Astrocyte (in vitro differentiated cells and primary cell): ENCODE data around the gene ZNF273.
"Not testable (repeated sequence)": the region's sequence is repeated elsewhere in the genome, so short reads cannot be mapped to it uniquely, and the experiment has no call there.

ENCODE experiments used
- CTCF ChIP-seq: IDR thresholded peaks from 2 replicates; pipeline ENCODE4 v1.5.1; 2011; ENCODE audit warnings: low read depth, mild to moderate bottlenecking, inconsistent platforms, low read length, moderate library complexity; ENCODE audit not compliant: insufficient read depth
- EZH2 ChIP-seq: IDR thresholded peaks from 2 replicates; pipeline ENCODE4 v1.6.1; 2012; ENCODE audit warnings: mild to moderate bottlenecking, low read length, inconsistent platforms; ENCODE audit not compliant: insufficient read depth

- not testable (repeated sequence) for TF ChIP-seq CTCF, EZH2
These were observed 45.7 kb downstream of the ZNF273 start for GRCh38 chr7:64948774-64949173.
